WTC11 (cell line): Measurements from ENCODE around the gene GRB10.

Experiments
- CTCF ChIP-seq: fragments of 200-600 bp; IDR thresholded peaks from 2 replicates; pipeline ENCODE4 v1.8.0; 2022; ENCODE audit warnings: antibody characterized with exemption
- NFE2L1 ChIP-seq: sonication (generic); formaldehyde crosslinking; IDR thresholded peaks from 2 replicates; pipeline ENCODE4 v1.8.1; 2023; ENCODE audit warnings: missing genetic modification reagents
- NFYB ChIP-seq: sonication (generic); formaldehyde crosslinking; conservative IDR thresholded peaks from 2 replicates; pipeline ENCODE4 v1.8.0; 2022; ENCODE audit warnings: low read depth, missing genetic modification reagents
- ZMAT4 ChIP-seq: fragments of 250-450 bp; sonication (Bioruptor Pico); IDR thresholded peaks from 2 replicates; pipeline ENCODE4 v1.9.0; 2021; ENCODE audit warnings: mild to moderate bottlenecking
- TF ChIP-seq, protein P1 (sequence below): sonication (generic); formaldehyde crosslinking; IDR thresholded peaks from 2 replicates; pipeline ENCODE4 v1.8.1; 2023; ENCODE audit warnings: mild to moderate bottlenecking, missing genetic modification reagents, moderate library complexity

- TF ChIP-seq NFYB (CRISPR knock-in tag) (no peak), NFE2L1 (CRISPR knock-in tag) (no peak), ZMAT4 (no peak), CTCF (no peak)
- TF ChIP-seq, protein P1, sequence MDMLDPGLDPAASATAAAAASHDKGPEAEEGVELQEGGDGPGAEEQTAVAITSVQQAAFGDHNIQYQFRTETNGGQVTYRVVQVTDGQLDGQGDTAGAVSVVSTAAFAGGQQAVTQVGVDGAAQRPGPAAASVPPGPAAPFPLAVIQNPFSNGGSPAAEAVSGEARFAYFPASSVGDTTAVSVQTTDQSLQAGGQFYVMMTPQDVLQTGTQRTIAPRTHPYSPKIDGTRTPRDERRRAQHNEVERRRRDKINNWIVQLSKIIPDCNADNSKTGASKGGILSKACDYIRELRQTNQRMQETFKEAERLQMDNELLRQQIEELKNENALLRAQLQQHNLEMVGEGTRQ (CRISPR knock-in tag): no peak
Observed at GRCh38 chr7:50661345-50662040, 121.2 kb downstream of the GRB10 start.
